Ovary (tissue), 9 donors: ENCODE data around the gene CCDC187. TPM values are rescaled to one million over a fixed set of nuclear protein-coding genes. Genes with fewer than 3 reads are reported as not detected.

ENCODE experiments used
- DNase-seq, 5 donors: peaks; one replicate each; pipeline ENCODE4 v3.0.0-alpha.2; 2019 to 2020
- H3K27ac ChIP-seq, 2 donors: fragments of 200-600 bp; one replicate each; pipeline versions ENCODE4 v1.5.1 to v1.8.0; 2019 to 2022
- H3K27me3 ChIP-seq: fragments of 200-600 bp; one replicate; pipeline ENCODE4 v1.8.0; 2022
- H3K36me3 ChIP-seq: fragments of 200-600 bp; sonication (generic); one replicate; pipeline ENCODE4 v1.5.1; 2019
- H3K4me1 ChIP-seq: one replicate; pipeline ENCODE4 v1.8.1; 2013; ENCODE audit warnings: mild to moderate bottlenecking, moderate library complexity; ENCODE audit not compliant: insufficient read depth
- H3K4me3 ChIP-seq: fragments of 200-600 bp; sonication (generic); one replicate; pipeline ENCODE4 v1.5.1; 2017
- H3K9me3 ChIP-seq, 2 donors: fragments of 200-600 bp in 1 of 2; sonication (generic) in 1 of 2; one replicate each; pipeline versions ENCODE4 v1.5.1 to v1.8.1; 2013 to 2019; ENCODE audit warnings: mild to moderate bottlenecking in 1 of 2, moderate library complexity in 1 of 2
- EP300 ChIP-seq: sonication (generic); formaldehyde crosslinking; IDR thresholded peaks from one replicate; pipeline ENCODE4 v1.6.1; 2017; ENCODE audit warnings: antibody characterized with exemption
- POLR2A ChIP-seq: fragments of 450-650 bp; IDR thresholded peaks from one replicate; pipeline ENCODE4 v1.6.1; 2017; ENCODE audit warnings: antibody characterized with exemption, mild to moderate bottlenecking, moderate library complexity
- WGBS, 3 donors: extraction: QIAGEN DNeasy Blood & Tissue Kit in 1 of 3; methylation state at CpG; one replicate each; pipeline versions ENCODE4 v1.1.5 to v1.1.7; 2013 to 2017; 5-methylcytosine and 5-hydroxymethylcytosine counted together
- intact Hi-C, 4 donors: fragments of 100-400 bp; cut with DNase I; formaldehyde crosslinking; loops; one replicate each; pipeline versions ENCODE4 v1.11.0 to v1.15.1; 2022 to 2023
- polyA plus RNA-seq, 2 donors: library from polyadenylated mRNA; stranded (reverse); fragments of 200-250 nt in 1 of 2; fragments of 350-450 nt in 1 of 2; fragmentation: Illumina TruSeq in 1 of 2; extraction: RNeasy Lipid Tissue Mini Kit (QIAGEN cat#74804) in 1 of 2; gene quantifications; one replicate each; pipeline ENCODE4 v1.2.3, GENCODE V29; 2013 to 2014
- total RNA-seq, 7 donors: library from RNA; depleted of rRNA in 2 of 7; stranded (reverse); fragments of >200 nt in 2 of 7; fragmentation: NEBNext Ultra II Directional in 3 of 7; extraction: Animal tissue kit (Norgen Biotek cat#: 25700) in 3 of 7; gene quantifications; one replicate each; pipeline versions ENCODE4 v1.1.0 to v1.2.4, GENCODE V29; 2016 to 2023
- TF ChIP-seq, protein P1 (sequence below), 3 donors: fragments of 450-650 bp in 2 of 3; fragments of 200-600 bp in 1 of 3; IDR thresholded peaks; one replicate each; pipeline versions ENCODE4 v1.5.1 to v1.8.0; 2016 to 2022; ENCODE audit warnings: antibody characterized with exemption in 3 of 3, mild to moderate bottlenecking in 1 of 3
- donor health status: DM: no; HTN: no; CAD: no; lungs with moderate emphysema.
- donor health status: DM: no; HTN: no; CAD: no.
- donor health status: Bipolar disorder and iron deficiency.
- donor health status: DM: yes; HTN: yes; CAD: no.
- donor health status: DM: no; HTN: no; CAD: no.
- donor health status: DM: yes; HTN: yes; CAD: no.

Gene CCDC187
- total and polyA plus RNA-seq, 9 donors = 0.02 to 15.7 (median 0.74) TPM; not detected in 1

DNA sequence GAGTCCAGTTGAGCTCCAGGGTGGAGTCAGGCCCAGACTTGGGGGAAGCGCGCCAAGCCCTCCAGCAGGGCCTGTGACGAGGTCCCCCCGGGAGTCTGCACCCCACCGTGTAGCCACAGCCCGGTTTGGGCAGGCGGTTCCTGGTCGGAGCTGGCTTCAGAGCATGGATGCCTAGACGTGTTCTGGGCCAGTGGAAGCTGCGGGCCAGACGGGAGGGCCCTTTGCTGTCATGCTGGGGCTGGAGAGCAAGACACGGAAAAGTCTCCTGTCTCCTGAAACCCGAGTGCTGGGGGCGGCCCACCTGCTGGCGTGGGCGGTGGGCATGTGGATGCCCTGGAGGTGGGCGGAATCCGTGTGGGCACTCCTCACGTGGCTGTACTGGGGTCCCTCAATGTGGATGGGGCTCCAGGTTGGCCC is 25.3 kb upstream of the CCDC187 start:
- no peaks in the 10 kb centered on the region for H3K27me3 ChIP-seq
- no peaks in the 10 kb centered on the region for H3K9me3 ChIP-seq
- TF ChIP-seq EP300 (no peak), POLR2A (no peak)
- TF ChIP-seq, protein P1, sequence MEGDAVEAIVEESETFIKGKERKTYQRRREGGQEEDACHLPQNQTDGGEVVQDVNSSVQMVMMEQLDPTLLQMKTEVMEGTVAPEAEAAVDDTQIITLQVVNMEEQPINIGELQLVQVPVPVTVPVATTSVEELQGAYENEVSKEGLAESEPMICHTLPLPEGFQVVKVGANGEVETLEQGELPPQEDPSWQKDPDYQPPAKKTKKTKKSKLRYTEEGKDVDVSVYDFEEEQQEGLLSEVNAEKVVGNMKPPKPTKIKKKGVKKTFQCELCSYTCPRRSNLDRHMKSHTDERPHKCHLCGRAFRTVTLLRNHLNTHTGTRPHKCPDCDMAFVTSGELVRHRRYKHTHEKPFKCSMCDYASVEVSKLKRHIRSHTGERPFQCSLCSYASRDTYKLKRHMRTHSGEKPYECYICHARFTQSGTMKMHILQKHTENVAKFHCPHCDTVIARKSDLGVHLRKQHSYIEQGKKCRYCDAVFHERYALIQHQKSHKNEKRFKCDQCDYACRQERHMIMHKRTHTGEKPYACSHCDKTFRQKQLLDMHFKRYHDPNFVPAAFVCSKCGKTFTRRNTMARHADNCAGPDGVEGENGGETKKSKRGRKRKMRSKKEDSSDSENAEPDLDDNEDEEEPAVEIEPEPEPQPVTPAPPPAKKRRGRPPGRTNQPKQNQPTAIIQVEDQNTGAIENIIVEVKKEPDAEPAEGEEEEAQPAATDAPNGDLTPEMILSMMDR (IDR thresholded peaks at IDR 0.05) = no peak
- H3K4me3 ChIP-seq = peak overlapping the region; percentile 69
- H3K4me1 ChIP-seq = peaks cover 19% of the 10 kb centered on the region
- intact Hi-C loops = loop anchor here in 1 of 4 donors (5.0 kb wide), 1 partner anchor 33 kb away; the partner anchor contains the start of gene DNLZ
- DNase-seq = peak in 1 of 5 donors; percentile 37
- no peaks in the 10 kb centered on the region for H3K36me3 ChIP-seq
- 60 to 69% (median 62%) methylated on average over 18 to 19 of the region's 19 CpGs for WGBS, 3 donors
- H3K27ac ChIP-seq = peak overlapping the region in 1 of 2 donors; percentile 94

DNA sequence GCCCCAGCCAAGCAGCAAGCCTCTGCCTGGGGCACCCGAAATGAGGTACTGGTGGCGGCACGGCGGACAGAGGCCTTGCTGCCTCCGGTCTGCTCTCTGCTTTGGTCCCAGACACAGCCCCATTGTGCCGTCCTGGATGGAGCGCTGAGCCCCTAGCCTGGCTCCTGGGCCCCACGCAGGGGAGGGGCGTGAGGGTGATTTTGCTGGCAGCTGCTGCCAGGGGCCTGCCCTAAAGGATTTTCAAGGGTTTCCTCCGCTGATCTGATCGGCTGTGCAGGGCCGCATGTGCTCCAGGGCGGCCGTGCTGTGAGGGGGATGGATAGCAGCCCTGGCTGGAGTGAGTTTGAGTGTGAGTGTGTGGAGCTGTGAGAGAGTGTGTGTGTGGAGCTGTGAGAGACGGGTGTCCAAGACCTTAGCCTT is 24.7 kb upstream of the CCDC187 start:
- intact Hi-C loops = loop anchor here in 1 of 4 donors (5.0 kb wide), 1 partner anchor 34 kb away; the partner anchor contains the start of gene DNLZ
- no peaks in the 10 kb centered on the region for H3K36me3 ChIP-seq
- peak overlapping the region; percentile 69 for H3K4me3 ChIP-seq
- peaks cover 19% of the 10 kb centered on the region for H3K4me1 ChIP-seq
- no peaks in the 10 kb centered on the region for H3K27me3 ChIP-seq
- peak; percentile 55 to 74 (median 61) for DNase-seq
- 5 to 11% (median 8%) methylated on average over 10 to 15 of the region's 15 CpGs for WGBS, 3 donors
- TF ChIP-seq EP300 (no peak), POLR2A (no peak)
- TF ChIP-seq, protein P1 (IDR thresholded peaks at IDR 0.05) = no peak
- H3K9me3 ChIP-seq = no peaks in the 10 kb centered on the region
- H3K27ac ChIP-seq = peak overlapping the region; percentile 85 to 94

DNA sequence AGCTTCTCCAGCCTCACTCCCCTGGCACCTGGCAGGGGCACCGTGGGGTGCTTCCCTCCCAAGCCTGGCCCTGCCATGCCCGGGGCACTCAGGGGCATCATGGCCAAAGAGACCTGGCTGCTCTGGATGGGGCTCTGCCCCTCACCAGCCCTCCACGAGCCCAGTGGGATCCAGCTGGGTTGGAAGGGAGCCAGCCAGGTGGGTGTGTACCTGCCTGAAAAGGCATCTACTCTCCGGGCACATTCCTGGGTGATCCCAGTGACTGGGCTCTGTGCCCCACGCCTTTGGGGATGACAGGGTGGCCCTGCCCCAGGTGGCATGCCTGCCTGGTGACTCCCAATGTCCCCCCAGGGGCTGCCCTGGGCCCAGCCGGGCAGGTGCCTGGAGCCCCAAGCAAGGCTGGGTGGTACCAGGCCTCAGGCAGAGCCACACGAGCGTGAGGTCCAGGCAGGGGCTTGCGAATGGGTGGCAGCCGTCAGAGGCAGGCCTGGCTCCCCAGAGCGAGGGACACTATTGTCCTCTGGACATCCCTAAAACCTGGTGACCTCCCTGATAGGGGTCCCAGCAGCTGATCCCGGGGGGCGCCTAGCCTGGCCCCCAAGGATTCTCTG is 24.2 kb upstream of the CCDC187 start:
- Histone ChIP-seq H3K27ac (peak overlapping the region; percentile 85 to 94), H3K36me3 (no peaks in the 10 kb centered on the region), H3K4me1 (peaks cover 19% of the 10 kb centered on the region), H3K9me3 (no peaks in the 10 kb centered on the region), H3K27me3 (no peaks in the 10 kb centered on the region), H3K4me3 (peak overlapping the region; percentile 69)
- WGBS, 3 donors = 11 to 22% (median 19%) methylated on average over 8 to 13 of the region's 13 CpGs
- TF ChIP-seq POLR2A (no peak), EP300 (no peak)
- TF ChIP-seq, protein P1 (IDR thresholded peaks at IDR 0.05) = no peak
- intact Hi-C loops = loop anchor here in 1 of 4 donors (5.0 kb wide), 1 partner anchor 34 kb away; the partner anchor contains the start of gene DNLZ
- peak; percentile 57 to 77 (median 72) for DNase-seq

DNA sequence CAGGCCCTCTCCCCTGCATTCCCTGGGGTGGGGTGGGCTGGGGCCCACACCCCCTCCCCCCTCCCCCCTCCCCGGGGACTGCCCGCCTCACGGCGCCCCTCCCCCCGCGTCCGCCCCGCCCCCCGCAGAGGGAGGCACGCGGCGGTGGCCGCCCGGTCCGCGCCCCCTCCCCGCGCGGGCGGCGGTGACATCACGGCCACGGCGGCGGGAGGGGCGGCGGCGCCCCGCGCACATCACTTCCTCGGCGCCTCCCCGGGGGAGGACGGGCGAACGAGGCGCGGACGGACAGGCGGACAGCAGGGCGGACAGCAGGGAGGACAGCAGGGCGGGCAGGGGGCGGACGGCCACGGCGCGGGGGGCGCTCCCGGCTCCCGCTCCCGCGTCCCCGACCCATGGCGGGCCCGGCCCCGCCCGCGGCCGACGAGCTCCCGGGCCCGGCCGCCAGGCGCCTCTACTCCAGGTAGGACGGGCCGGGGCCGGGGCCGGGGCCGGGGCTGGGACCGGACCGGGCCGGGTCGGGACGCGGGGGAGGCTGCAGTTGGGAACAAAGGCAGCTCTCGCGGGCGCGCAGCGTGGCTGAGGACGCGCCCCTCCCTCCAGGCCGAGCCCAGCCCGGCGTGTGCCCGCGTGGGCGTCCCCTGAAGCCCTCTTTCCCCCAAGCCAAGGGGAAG is 23.5 kb upstream of the CCDC187 start, which contains the start of gene GPSM1:
GPSM1 (plus strand) TSS at position 236 of the 671 bp plus-strand sequence; CDS start at position 393, 157 bp downstream.
- no peaks in the 10 kb centered on the region for H3K36me3 ChIP-seq
- no peak for TF ChIP-seq EP300
- TF ChIP-seq, protein P1 (IDR thresholded peaks at IDR 0.05) = peak in 2 of 3 donors; percentile 17 to 25
- peak; percentile 59 for TF ChIP-seq POLR2A

More for the DNA sequence above, 23.5 kb upstream of the CCDC187 start, which contains the start of gene GPSM1:
- peak; percentile 69 to 85 (median 77) for DNase-seq
- H3K4me1 ChIP-seq = peaks cover 19% of the 10 kb centered on the region
- 0 to 2% (median 1%) methylated on average over 6 to 84 of the region's 88 CpGs for WGBS, 3 donors
- intact Hi-C loops = loop anchor here in 1 of 4 donors (5.0 kb wide), 1 partner anchor 35 kb away; the partner anchor contains the start of gene DNLZ
- H3K27me3 ChIP-seq = no peaks in the 10 kb centered on the region
- H3K4me3 ChIP-seq = peak within 1 kb of the TSS; percentile 69
- H3K27ac ChIP-seq = peak within 1 kb of the TSS; percentile 85 to 94
- H3K9me3 ChIP-seq = no peaks in the 10 kb centered on the region
